Hepatocyte (in vitro differentiated cells): ENCODE data around the gene DUSP21. TPM values are rescaled to one million over a fixed set of nuclear protein-coding genes. Genes with fewer than 3 reads are reported as not detected.

ENCODE experiments used
- DNase-seq: peaks from one replicate; pipeline ENCODE4 v3.0.0-alpha.2; 2016; ENCODE audit warnings: low spot score
- H2AFZ ChIP-seq: fragments of 200-600 bp; sonication (generic); 2 replicates; pipeline ENCODE4 v1.6.0; 2016; ENCODE audit warnings: antibody characterized with exemption, mild to moderate bottlenecking
- H3K27ac ChIP-seq: fragments of 200-600 bp; sonication (generic); 2 replicates; pipeline ENCODE4 v1.5.1; 2016; ENCODE audit warnings: mild to moderate bottlenecking
- H3K27me3 ChIP-seq: fragments of 200-600 bp; sonication (generic); 2 replicates; pipeline ENCODE4 v1.6.1; 2016
- H3K36me3 ChIP-seq: fragments of 200-600 bp; sonication (generic); replicated peaks from 2 replicates; pipeline ENCODE4 v1.5.1; 2016; ENCODE audit warnings: low read depth; ENCODE audit not compliant: insufficient read depth
- H3K4me1 ChIP-seq: fragments of 200-600 bp; sonication (generic); 2 replicates; pipeline ENCODE4 v1.5.1; 2016; ENCODE audit warnings: mild to moderate bottlenecking, moderate library complexity; ENCODE audit not compliant: insufficient read depth
- H3K4me2 ChIP-seq: fragments of 200-600 bp; sonication (generic); 2 replicates; pipeline ENCODE4 v1.6.0; 2016
- H3K4me3 ChIP-seq: fragments of 200-600 bp; sonication (generic); 2 replicates; pipeline ENCODE4 v1.5.1; 2016; ENCODE audit warnings: mild to moderate bottlenecking
- H3K79me2 ChIP-seq: fragments of 200-600 bp; sonication (generic); 2 replicates; pipeline ENCODE4 v1.6.0; 2017; ENCODE audit warnings: mild to moderate bottlenecking
- H3K9me2 ChIP-seq: fragments of 200-600 bp; sonication (generic); replicated peaks from 2 replicates; pipeline ENCODE4 v1.6.0; 2017; ENCODE audit warnings: mild to moderate bottlenecking; ENCODE audit not compliant: insufficient read depth
- H3K9me3 ChIP-seq: fragments of 200-600 bp; sonication (generic); 2 replicates; pipeline ENCODE4 v1.5.1; 2016; ENCODE audit warnings: low read depth, mild to moderate bottlenecking
- H4K20me1 ChIP-seq: fragments of 200-600 bp; sonication (generic); 2 replicates; pipeline ENCODE4 v1.6.0; 2016; ENCODE audit warnings: mild to moderate bottlenecking; ENCODE audit not compliant: insufficient read depth, poor library complexity, severe bottlenecking
- CTCF ChIP-seq: fragments of 200-600 bp; sonication (generic); IDR thresholded peaks from 2 replicates; pipeline ENCODE4 v1.5.1; 2016; ENCODE audit warnings: antibody characterized with exemption, mild to moderate bottlenecking; ENCODE audit not compliant: poor library complexity
- EZH2 ChIP-seq: fragments of 200-600 bp; sonication (generic); IDR thresholded peaks from 2 replicates; pipeline ENCODE4 v1.6.1; 2016; ENCODE audit warnings: antibody characterized with exemption, mild to moderate bottlenecking, borderline replicate concordance
- EZH2phosphoT487 ChIP-seq: fragments of 200-600 bp; sonication (generic); IDR thresholded peaks from one replicate; pipeline ENCODE4 v1.6.1; 2018; ENCODE audit warnings: antibody characterized with exemption, mild to moderate bottlenecking, low read depth, moderate library complexity; ENCODE audit not compliant: unreplicated experiment, severe bottlenecking
- WGBS: methylation state at CpG from one replicate; pipeline ENCODE4 v1.1.6; 2016; ENCODE audit warnings: low lambda C conversion rate; ENCODE audit errors: missing lambda C conversion rate; 5-methylcytosine and 5-hydroxymethylcytosine counted together
- polyA plus RNA-seq: library from polyadenylated mRNA; unstranded; fragments of >200 nt; fragmentation: Nextera tagmentation; extraction: Ambion mirVana; gene quantifications from 2 replicates; pipeline ENCODE4 v1.2.1, GENCODE V29; 2016
- total RNA-seq: library from RNA; depleted of rRNA; stranded (reverse); fragments of >200 nt; gene quantifications from 2 replicates; pipeline ENCODE4 v1.2.3, GENCODE V29; 2014

The DUSP21 gene
- total RNA-seq, result not detected in 2 replicates
- not detected in 2 replicates for polyA plus RNA-seq

GRCh38 chrX:44843753-44844152, at the start of gene DUSP21:
Gene DUSP21 (plus strand): TSS chrX:44844021. CDS start chrX:44844133, 112 bp downstream.
- no peak within 1 kb of the TSS for H3K4me3 ChIP-seq
- no peaks in the 10 kb centered on the region for H3K79me2 ChIP-seq
- no peak for DNase-seq
- H3K27ac ChIP-seq, result peak within 1 kb of the TSS; percentile 62
- H3K4me1 ChIP-seq, result no peaks in the 10 kb centered on the region
- no peaks in the 10 kb centered on the region for H3K9me2 ChIP-seq
- TF ChIP-seq EZH2phosphoT487 (no peak), EZH2 (no peak), CTCF (no peak)
- no peaks in the 10 kb centered on the region for H3K27me3 ChIP-seq
- H4K20me1 ChIP-seq, result no peaks in the 10 kb centered on the region
- no peaks in the 10 kb centered on the region for H3K36me3 ChIP-seq
- H2AFZ ChIP-seq, result no peak within 1 kb of the TSS
- WGBS, result 93% methylated on average over 16 of the region's 16 CpGs
- H3K9me3 ChIP-seq, result no peaks in the 10 kb centered on the region
- no peak within 1 kb of the TSS for H3K4me2 ChIP-seq

- Histone ChIP-seq H3K9me3 (no peaks in the 10 kb centered on the region), H3K4me1 (no peaks in the 10 kb centered on the region), H3K4me3 (no peak overlapping the region), H3K27ac (no peak overlapping the region), H3K9me2 (no peaks in the 10 kb centered on the region), H3K4me2 (no peak overlapping the region), H4K20me1 (no peaks in the 10 kb centered on the region), H3K79me2 (no peaks in the 10 kb centered on the region), H3K27me3 (no peaks in the 10 kb centered on the region), H2AFZ (no peak overlapping the region), H3K36me3 (no peaks in the 10 kb centered on the region)
- no peak for TF ChIP-seq CTCF
- DNase-seq, result no peak
- 51% methylated on average over 3 of the region's 3 CpGs for WGBS
These were observed 47.8 kb upstream of the DUSP21 start for GRCh38 chrX:44795945-44796450.

- Histone ChIP-seq H3K9me3 (no peaks in the 10 kb centered on the region), H2AFZ (no peak overlapping the region), H3K4me3 (no peak overlapping the region), H3K36me3 (no peaks in the 10 kb centered on the region), H3K27ac (no peak overlapping the region), H3K9me2 (no peaks in the 10 kb centered on the region), H3K4me1 (no peaks in the 10 kb centered on the region), H3K79me2 (no peaks in the 10 kb centered on the region), H3K4me2 (no peak overlapping the region), H3K27me3 (no peaks in the 10 kb centered on the region), H4K20me1 (no peaks in the 10 kb centered on the region)
- WGBS, result 78% methylated on average over 2 of the region's 2 CpGs
- DNase-seq, result no peak
- TF ChIP-seq EZH2phosphoT487 (no peak), EZH2 (no peak), CTCF (no peak)
These were observed 41.2 kb upstream of the DUSP21 start for GRCh38 chrX:44802613-44803012.

GRCh38 chrX:44815681-44816080, 28.1 kb upstream of the DUSP21 start:
- no peaks in the 10 kb centered on the region for H3K79me2 ChIP-seq
- DNase-seq, result no peak
- no peaks in the 10 kb centered on the region for H3K9me3 ChIP-seq
- H3K27ac ChIP-seq, result no peak overlapping the region
- H2AFZ ChIP-seq, result no peak overlapping the region
- H3K4me1 ChIP-seq, result no peaks in the 10 kb centered on the region
- H3K36me3 ChIP-seq, result no peaks in the 10 kb centered on the region
- no peaks in the 10 kb centered on the region for H4K20me1 ChIP-seq
- no peak overlapping the region for H3K4me3 ChIP-seq
- no peaks in the 10 kb centered on the region for H3K9me2 ChIP-seq
- no peak overlapping the region for H3K4me2 ChIP-seq
- no peaks in the 10 kb centered on the region for H3K27me3 ChIP-seq
- TF ChIP-seq CTCF (no peak), EZH2phosphoT487 (no peak), EZH2 (no peak)
